ENCODE data around the gene RASSF1.

The RASSF1 gene

DNA sequence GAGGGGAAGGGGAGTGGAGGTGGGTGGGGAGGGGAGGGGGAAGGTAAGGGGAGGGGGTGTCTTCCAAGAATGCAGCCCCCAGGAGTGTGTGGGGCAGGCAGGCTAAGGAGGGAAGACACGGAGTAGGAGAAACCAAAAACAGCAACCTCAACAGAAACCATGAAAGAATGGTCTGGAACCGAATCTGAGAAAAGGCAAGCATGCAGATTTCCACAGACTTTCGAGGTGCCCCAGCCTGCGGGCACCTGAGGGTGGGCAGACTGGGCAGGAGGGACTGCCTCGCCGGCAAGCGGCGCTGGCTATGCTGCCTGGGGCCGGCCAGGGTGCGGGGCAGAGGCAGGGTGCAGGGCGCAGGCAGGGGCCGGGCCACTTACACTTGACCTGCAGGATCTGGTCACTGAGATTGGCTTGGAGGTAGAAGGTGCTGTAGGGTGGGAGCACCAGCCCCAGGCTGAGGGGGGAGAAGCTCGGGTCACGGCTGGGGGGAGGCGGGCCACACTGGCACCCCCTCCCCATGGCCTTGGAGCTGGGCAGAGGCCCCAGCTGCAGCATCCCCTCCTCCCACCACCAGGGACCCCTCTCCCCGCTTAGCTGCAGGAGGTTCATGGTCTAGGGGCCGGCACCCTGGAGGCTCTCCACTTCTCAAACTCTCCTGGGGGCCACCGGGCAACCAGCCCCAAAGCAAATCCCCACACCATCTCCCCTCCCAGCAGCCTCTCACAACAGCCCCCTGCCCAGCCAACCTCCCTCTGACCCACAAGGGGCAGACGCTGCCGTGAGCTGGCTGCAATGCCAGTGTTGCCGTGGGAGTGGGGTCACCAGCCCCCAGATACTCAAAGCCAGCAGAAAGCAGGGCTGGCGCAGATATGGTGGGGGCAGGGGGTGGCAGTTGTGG, 34.0 kb upstream of the RASSF1 start:
- H3K4me3 ChIP-seq (ENCODE audit: low read depth, low read length), result no peak overlapping the region
- TF ChIP-seq, protein P1, sequence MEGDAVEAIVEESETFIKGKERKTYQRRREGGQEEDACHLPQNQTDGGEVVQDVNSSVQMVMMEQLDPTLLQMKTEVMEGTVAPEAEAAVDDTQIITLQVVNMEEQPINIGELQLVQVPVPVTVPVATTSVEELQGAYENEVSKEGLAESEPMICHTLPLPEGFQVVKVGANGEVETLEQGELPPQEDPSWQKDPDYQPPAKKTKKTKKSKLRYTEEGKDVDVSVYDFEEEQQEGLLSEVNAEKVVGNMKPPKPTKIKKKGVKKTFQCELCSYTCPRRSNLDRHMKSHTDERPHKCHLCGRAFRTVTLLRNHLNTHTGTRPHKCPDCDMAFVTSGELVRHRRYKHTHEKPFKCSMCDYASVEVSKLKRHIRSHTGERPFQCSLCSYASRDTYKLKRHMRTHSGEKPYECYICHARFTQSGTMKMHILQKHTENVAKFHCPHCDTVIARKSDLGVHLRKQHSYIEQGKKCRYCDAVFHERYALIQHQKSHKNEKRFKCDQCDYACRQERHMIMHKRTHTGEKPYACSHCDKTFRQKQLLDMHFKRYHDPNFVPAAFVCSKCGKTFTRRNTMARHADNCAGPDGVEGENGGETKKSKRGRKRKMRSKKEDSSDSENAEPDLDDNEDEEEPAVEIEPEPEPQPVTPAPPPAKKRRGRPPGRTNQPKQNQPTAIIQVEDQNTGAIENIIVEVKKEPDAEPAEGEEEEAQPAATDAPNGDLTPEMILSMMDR (IDR thresholded peaks at IDR 0.05; ENCODE audit: low read depth, low read length, missing control alignments), result no peak
- DNase-seq (ENCODE audit: low read depth), result no peak
- in situ Hi-C loops (cut with HindIII; ENCODE audit: low sequenced_read_pairs), result no loop called here

DNA sequence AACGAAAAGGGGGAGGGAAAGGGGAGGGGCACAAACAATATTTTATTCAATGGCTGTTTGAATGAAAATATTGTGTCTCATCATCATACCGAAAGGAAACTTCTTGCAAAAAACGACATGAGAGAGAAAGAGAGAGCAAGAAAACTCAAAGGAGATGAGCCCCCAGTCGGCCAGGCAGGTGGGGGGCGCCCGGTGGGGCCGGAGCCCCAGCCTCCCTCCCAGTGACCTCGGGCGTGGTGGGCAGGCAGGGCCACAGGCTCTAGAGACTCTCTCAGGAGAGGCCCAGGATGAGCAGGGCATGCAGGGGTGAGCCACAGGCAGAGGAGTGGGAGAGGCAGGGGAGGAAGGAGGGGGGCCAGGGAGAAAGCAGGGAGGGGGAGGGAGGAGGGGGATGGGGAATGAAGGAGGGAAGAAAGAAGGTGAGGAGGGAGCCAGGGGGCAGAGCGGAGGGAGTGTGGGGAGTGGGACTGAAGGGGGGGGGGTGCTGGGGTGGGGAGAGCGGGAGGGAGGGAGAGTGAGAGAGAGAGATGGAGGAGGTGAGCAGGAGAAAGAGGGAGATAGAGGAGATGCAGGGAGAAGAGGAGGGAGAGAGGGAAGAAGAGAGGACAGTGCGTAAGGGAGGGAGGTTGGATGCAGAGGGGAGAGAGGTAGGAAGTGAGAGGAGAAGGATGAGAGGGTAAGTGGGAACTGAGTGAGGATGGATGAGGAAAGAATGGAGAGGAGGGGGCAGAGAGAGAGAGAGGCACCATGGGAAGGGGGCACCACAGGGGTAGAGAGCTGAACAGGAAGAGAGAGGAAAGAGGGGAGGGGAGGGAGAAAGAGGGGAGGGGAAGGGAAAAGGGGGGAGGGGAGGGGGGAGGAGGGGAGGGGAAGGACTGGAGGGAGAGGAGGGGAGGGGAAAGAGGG, 32.8 kb upstream of the RASSF1 start:
- TF ChIP-seq, protein P1 (IDR thresholded peaks at IDR 0.05; ENCODE audit: low read depth, low read length, missing control alignments), result no peak
- DNase-seq (ENCODE audit: low read depth), result no peak
- in situ Hi-C loops (cut with HindIII; ENCODE audit: low sequenced_read_pairs), result no loop called here
- H3K4me3 ChIP-seq (ENCODE audit: low read depth, low read length), result no peak overlapping the region

DNA sequence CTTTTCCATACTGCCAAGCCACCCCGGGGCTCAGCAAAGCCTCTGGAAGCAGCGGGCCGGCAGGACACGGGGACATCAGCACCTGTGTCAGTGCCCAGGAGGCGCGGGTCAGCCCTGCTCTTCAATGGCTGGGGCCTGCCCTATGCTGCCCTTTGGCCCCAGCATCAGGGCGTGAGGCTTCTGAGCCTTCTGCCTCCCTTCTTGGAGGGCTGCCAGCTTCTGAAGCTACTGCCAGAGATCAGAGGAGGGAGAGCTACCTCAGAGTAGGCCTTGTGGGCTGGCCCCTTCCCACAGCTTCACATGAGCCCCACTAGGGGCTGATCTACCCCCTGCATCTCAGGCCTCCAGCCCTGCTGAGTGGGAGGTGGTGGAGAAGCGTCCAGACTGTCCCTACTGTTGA, 31.7 kb upstream of the RASSF1 start:
- no peak for DNase-seq (ENCODE audit: low read depth)
- TF ChIP-seq, protein P1 (IDR thresholded peaks at IDR 0.05; ENCODE audit: low read depth, low read length, missing control alignments), result no peak
- H3K4me3 ChIP-seq (ENCODE audit: low read depth, low read length), result no peak overlapping the region
- in situ Hi-C loops (cut with HindIII; ENCODE audit: low sequenced_read_pairs), result no loop called here

DNA sequence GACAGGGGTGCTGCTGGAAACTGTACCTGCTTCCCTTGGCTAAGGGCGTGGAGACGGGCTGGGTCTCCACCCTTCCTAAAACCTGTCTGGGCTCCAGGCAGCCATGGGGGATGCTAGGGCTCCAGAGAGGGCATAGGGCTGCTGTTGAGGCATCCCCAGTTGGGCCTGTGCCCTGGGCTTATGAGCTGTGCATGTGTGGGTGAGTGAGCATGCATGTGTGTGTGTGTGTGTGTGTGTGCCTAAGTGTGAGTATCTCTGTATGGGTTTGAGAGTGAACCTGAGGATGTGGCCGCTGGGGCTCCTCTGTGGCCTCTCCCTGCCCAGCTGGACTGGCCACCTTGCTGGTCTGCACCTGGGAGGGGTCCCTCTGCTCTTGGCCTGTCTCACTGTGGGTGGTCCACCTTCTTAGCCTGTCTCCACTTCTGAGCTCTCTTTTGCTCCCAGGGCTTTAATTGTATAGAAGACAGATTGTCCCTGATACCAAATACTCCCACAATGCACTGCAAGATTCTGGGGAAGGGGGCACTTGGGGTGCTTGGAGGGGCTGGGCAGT, 30.6 kb upstream of the RASSF1 start:
- no peak overlapping the region for H3K4me3 ChIP-seq (ENCODE audit: low read depth, low read length)
- in situ Hi-C loops (cut with HindIII; ENCODE audit: low sequenced_read_pairs), result no loop called here
- TF ChIP-seq, protein P1 (IDR thresholded peaks at IDR 0.05; ENCODE audit: low read depth, low read length, missing control alignments), result no peak
- DNase-seq (ENCODE audit: low read depth), result no peak

DNA sequence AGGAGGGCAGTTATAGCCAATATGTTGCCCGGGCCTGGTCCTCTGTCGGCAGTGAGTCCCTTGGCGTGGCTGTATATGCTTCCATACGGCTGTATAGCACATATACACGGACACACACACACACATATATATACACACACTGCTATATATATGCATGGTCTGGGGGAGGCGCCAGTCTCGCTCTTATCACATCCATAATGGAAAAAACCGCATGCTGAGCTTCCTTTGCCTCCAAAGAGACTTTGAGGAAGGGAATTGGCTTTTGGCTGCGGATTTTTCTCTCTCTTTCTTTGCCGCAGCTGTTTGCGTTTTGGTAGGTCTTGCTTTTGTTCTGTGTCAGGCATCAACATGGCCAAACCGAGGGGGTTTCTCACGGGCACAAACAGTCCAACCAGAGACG, 30.0 kb upstream of the RASSF1 start:
- TF ChIP-seq, protein P1 (IDR thresholded peaks at IDR 0.05; ENCODE audit: low read depth, low read length, missing control alignments), result peak; percentile 32
- DNase-seq (ENCODE audit: low read depth), result no peak
- no peak overlapping the region for H3K4me3 ChIP-seq (ENCODE audit: low read depth, low read length)
- in situ Hi-C loops (cut with HindIII; ENCODE audit: low sequenced_read_pairs), result no loop called here

DNA sequence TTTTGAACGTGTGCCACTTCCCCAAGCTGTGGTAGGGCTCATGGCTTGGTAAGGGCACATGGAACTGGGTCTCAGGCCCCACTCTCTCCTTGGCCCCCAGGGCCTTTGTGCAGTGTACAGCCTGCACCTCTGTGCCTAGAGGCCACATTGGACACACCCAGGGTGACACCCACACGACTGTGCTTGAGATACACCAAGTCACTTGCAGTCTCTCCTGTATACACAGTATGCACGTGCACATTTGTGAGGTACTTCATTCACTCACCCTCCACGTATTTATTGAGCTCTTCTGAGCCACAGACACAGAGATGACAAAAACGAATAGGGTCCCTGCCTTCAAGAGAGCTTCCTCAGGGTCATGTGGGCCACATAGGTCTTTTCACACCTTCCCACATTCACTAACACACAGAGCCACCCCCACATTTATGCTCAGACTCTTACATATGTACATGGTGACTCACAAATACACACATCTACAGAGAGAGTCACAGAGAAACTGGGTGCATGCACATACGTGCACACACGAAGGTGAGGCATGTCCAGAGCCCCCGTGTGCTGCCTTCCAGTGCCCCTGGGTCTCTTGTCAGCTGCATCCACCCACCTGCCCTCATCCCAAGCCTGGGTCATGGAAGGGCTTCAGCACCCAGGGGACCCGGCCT, 28.5 kb upstream of the RASSF1 start:
- TF ChIP-seq, protein P1 (IDR thresholded peaks at IDR 0.05; ENCODE audit: low read depth, low read length, missing control alignments), result no peak

More for the DNA sequence above, 28.5 kb upstream of the RASSF1 start:
- in situ Hi-C loops (cut with HindIII; ENCODE audit: low sequenced_read_pairs), result no loop called here
- DNase-seq (ENCODE audit: low read depth), result no peak
- no peak overlapping the region for H3K4me3 ChIP-seq (ENCODE audit: low read depth, low read length)

Data from astrocyte of the cerebellum (primary cell).